WI38 (cell line): ENCODE measurements around the gene CEPT1.

Experiments used
- H3K4me3 ChIP-seq: 2 replicates; pipeline ENCODE4 v1.5.1; 2011; ENCODE audit warnings: low read depth, mild to moderate bottlenecking, control low read depth, low read length
- CTCF ChIP-seq: IDR thresholded peaks from 2 replicates; pipeline ENCODE4 v1.5.1; 2012; ENCODE audit warnings: low read depth, mild to moderate bottlenecking, control low read depth, low read length

CEPT1 gene

GRCh38 chr1:111200802-111201161 lies 60.8 kb downstream of the CEPT1 start:
- no peak overlapping the region for H3K4me3 ChIP-seq
- TF ChIP-seq CTCF, result no peak

GRCh38 chr1:111201275-111202090 lies 61.5 kb downstream of the CEPT1 start:
- no peak overlapping the region for H3K4me3 ChIP-seq
- no peak for TF ChIP-seq CTCF

GRCh38 chr1:111202366-111202706 lies 62.3 kb downstream of the CEPT1 start:
- H3K4me3 ChIP-seq, result no peak overlapping the region

GRCh38 chr1:111202707-111203623 lies 62.9 kb downstream of the CEPT1 start:
- TF ChIP-seq CTCF, result no peak
- no peak overlapping the region for H3K4me3 ChIP-seq

More at GRCh38 chr1:111202366-111202706, 62.3 kb downstream of the CEPT1 start:
- no peak for TF ChIP-seq CTCF

GRCh38 chr1:111203681-111204200 lies 63.7 kb downstream of the CEPT1 start:
- no peak for TF ChIP-seq CTCF
- H3K4me3 ChIP-seq, result peak overlapping the region; percentile 43

- no peak for TF ChIP-seq CTCF
- H3K4me3 ChIP-seq, result peak overlapping the region; percentile 43
Observed at GRCh38 chr1:111204201-111204982, 64.4 kb downstream of the CEPT1 start.
